Left cardiac atrium (tissue), 4 donors: ENCODE results near the gene VSX1. TPM values are rescaled to one million over a fixed set of nuclear protein-coding genes. Genes with fewer than 3 reads are reported as not detected.

ENCODE experiments used
- ATAC-seq, 2 donors: fragments of 200-7000 bp; cut with Tn5 transposase; one replicate each; pipeline ENCODE4 v1.9.1; 2020; ENCODE audit warnings: mild to moderate bottlenecking in 2 of 2, moderate library complexity in 2 of 2
- DNase-seq: peaks from one replicate; pipeline ENCODE4 v3.0.0-alpha.2; 2020
- intact Hi-C, 2 donors: fragments of 100-400 bp; cut with DNase I; formaldehyde crosslinking; loops; one replicate each; pipeline versions ENCODE4 v1.14.1 to v1.15.1; 2022 to 2023
- total RNA-seq, 2 donors: library from RNA; stranded (reverse); fragmentation: NEBNext Ultra II Directional; extraction: Animal tissue kit (Norgen Biotek cat#: 25700); gene quantifications; one replicate each; pipeline ENCODE4 v1.2.1, GENCODE V29; 2021
- donor health status: DM: no; HTN: yes; CAD: no.
- donor health status: DM: no; HTN: yes; CAD: no; lungs with severe emphysema.
- donor health status: DM: yes; HTN: yes; CAD: no.
- donor health status: Dilated cardiomyopathy.

Gene VSX1
- total RNA-seq, 2 donors from 2014 or later = 0.38 TPM; not detected in 1

DNA sequence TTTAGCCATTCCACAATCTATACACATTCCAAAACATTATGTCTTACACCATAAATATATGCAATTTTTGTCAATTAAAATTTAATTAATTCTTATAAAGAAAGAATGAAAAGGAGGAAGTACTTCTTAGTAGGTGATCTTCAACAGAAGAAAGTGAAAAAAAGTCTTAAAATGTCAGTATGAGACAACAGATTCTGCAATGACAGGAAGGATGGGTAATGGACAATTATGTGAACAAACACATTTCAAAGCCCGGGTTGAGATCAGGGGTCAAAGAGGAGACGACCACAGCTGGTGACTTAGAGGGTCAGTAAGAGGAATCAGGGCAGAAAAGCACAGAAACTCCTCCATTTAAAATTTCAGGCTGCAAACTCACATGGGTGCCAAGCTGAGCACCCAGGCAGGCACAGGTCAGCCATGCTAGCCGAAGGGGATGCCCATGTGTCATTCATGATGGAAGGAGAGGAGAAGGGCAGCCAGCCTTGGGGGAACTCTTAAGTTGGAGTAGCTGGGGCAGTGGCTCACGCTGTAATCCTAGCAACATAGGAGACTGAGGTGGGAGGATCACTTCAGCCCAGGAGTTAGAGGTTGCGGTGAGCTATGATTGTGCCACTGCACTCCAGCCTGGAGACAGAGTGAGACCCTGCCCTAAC lies 11.0 kb downstream of the VSX1 start:
- ATAC-seq = no peak
- intact Hi-C loops = no loop called here
- no peak for DNase-seq

DNA sequence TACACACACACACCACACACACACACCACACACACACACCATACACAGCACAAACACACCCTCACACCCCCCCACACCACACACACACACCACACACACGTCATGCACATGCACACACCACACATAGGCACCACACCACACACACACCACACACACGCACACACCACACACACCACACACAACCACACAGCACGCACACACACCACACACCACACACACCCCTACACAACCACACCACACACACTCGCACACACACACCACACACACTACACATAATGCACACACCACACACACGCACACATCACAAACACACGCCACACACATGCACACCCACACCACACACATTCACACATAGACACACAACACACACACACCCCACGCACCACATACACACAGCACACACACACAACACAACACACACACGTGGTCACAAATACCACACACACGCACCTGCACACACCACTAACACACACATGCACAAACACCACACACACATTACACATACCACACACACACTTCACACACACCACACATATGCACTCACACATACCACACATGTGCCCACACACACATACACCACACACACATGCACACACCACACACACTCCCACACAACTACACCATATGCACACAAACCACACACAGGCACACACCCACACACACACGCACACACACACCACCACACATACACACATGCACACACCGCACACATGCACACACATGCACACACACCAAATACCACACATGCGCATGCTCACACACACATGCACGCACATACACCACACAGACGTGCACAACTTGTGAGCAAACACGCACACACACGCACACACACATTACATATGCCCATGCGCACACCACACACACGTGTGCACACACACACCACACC lies 14.6 kb downstream of the VSX1 start:
- no peak for ATAC-seq
- intact Hi-C loops = loop anchor here in 1 of 2 donors (5.0 to 10.0 kb wide), 2 partner anchors 110 to 327 kb away; partner anchors contain the start of gene ABHD12
- no peak for DNase-seq

DNA sequence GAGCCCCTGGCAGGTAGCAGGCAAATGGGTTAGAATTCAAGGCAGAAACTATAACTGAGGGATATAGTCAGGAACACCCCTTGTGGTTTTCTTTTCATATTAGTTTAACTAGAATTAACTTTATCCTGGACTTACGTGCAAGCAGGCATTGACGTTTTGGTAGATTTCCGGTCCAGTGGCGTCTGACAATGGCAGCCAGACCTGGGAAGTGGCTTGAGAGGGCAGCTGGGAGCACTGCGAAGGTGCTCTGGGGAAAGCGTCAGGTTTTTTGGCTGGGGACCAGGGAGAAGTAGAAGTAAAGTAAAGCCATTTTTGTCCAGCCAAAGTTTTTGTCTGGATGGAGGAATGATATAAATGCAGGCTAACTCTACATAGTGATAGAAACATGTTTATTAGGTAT lies 15.6 kb downstream of the VSX1 start:
- no peak for DNase-seq
- intact Hi-C loops = loop anchor here in 1 of 2 donors (5.0 to 10.0 kb wide), 2 partner anchors 111 to 328 kb away; partner anchors contain the start of gene ABHD12
- ATAC-seq = no peak

DNA sequence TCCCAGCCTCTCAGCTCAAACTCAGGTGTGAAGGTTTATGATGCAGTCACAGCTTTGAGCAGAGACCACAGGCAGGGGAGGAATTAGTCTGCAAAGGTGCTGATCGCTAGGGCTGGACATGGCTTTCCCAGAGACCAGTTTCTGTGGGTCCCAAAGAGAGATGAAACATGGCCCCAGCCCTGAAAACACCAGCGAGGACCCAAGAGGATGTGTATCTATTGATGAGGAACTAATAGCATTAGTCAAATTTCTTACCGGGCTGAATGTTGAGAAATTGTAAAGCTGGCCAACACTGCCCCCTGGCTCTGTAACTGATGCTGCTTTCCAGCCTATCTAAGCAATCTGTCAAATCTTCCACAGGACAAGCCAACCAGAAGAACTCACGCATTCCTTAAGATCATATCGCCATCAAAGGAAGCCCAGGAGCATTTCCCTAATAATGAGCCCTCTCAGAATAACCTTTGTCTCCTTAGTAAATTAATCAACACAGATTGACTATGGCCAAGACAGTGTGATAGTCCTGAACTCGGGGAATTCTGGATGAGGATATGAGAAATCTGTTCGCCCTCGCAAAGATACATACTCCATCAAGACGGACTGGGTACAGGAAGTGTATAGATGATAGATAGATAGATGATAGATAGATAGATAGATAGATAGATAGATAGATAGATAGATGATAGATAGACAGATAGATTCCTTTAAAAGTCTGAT lies 16.2 kb downstream of the VSX1 start:
- peak; percentile 77 to 88 for ATAC-seq
- DNase-seq = peak; percentile 55
- intact Hi-C loops = loop anchor here (1.0 to 10.0 kb wide), 4 partner anchors 70 to 329 kb away; partner anchors contain the start of gene ABHD12 (in 1 of the 2)

DNA sequence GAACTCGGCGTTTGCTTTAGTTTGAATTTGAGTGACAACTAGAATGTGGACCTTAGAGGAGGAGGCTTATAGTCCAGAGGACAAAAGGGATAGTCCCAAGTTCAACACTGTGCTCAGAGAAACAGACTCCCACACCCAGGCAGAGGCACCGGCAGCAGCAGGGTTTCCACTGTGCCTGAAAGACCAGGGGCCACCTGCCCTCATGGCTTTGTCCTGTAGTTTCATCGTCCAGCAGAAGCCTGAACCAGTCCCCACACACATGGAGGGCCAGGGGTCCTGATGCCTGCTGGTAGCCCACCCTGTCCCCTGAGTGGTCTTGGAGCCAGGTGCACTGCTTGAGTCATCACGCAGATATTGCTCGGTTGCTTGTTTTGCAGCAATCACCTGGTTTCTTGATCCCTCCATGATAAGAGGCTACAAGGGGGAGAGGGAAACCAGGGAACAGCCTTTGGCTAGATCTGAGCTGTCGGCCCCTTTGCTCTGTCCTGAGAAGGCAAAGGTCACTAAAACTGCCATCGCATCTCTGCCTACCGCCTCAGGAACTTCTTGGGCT lies 16.8 kb downstream of the VSX1 start:
- peak in 1 of 2 donors; percentile 34 for ATAC-seq
- no peak for DNase-seq
- intact Hi-C loops = loop anchor here (1.0 to 10.0 kb wide), 4 partner anchors 70 to 330 kb away; partner anchors contain the start of gene ABHD12 (in 1 of the 2)

DNA sequence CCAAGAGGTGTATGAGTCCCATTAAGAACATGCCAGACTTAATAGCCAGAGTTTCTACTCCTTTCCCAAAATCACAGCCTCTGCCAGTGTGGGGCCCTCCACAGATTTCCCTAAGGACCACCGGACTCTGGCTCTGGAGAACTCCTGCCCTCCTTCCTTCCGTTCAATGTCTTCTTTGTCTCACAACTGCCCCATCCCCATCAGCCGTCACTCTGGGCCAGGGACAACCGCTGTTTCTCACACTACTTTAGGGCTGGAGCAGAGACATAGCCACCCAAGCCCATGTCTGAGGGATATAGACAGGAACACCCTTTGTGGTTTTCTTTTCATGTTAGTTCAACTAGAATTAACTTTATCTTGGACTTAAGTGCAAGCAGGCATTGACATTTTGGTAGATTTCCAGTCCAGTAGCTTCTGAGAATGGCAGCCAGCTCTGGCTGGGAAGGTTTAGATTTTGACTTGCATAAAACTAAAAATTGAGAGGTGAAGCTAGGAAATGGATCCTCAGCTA lies 17.3 kb downstream of the VSX1 start:
- intact Hi-C loops = loop anchor here (1.0 to 10.0 kb wide), 4 partner anchors 69 to 330 kb away; partner anchors contain the start of gene ABHD12 (in 1 of the 2)
- ATAC-seq = no peak
- no peak for DNase-seq

DNA sequence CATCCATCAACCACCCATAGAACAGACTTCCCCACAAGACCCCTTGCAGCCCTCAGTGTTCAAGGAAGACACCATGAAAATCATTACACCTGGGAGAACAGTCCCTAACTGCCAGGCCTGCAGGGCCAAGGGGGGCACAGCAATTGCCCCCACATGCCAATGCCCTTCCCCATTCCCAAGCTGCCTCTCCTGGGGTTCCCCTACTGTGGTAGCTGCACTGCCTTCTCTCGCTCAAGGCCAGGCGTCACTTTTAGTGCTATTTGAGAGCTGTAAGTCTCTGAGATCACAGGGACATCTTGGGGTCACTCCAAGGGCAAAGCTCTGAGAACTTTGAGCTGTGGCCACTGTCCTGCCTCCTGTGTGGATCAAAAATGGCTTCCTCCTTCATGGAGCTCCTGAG lies 18.0 kb downstream of the VSX1 start:
- intact Hi-C loops = loop anchor here (2.0 to 10.0 kb wide), 2 partner anchors 69 to 331 kb away; partner anchors contain the start of gene ABHD12 (in 1 of the 2)
- DNase-seq = no peak
- ATAC-seq = no peak

DNA sequence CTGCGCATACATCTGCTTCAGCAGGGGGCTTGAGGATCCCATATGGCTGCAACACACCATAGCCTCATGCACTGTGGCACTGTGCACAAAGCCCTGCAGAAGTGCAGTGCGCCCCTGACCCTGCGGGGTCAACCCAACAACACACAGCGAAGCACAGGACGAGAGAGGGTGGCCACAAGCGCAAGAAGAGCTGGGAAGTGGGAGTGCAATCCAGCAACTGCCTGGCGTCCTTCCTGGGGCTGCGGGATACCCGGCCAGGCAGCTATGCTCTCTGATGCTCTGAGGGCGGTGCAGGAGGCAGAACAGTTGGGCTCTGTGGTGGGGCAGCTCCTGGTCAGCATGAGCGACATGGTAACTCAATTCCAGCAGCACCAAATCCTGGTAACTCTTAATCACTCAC lies 18.4 kb downstream of the VSX1 start:
- intact Hi-C loops = loop anchor here in 1 of 2 donors (10.0 kb wide), 1 partner anchor 331 kb away; the partner anchor contains the start of gene ABHD12
- DNase-seq (no peak), ATAC-seq (no peak)

DNA sequence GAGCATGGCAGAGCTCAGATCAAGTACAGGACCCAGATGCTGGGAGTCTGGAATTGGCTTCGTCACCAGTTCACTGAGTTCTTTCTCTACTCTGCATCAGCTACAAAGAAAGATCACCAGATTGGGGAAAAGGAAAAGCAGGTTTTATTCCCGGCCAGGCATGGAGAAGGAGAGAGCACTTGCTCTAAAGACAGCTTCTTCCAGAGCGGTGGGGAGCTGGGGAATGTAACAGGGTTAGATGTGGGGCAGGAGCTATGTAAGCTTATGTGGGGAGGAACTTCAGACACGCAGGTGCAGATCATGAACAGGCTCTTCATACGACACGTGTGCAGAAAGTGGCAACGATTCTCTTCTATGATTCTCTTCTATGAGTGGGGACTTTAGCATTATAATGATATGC lies 19.1 kb downstream of the VSX1 start:
- DNase-seq = no peak
- intact Hi-C loops = loop anchor here in 1 of 2 donors (10.0 kb wide), 1 partner anchor 332 kb away; the partner anchor contains the start of gene ABHD12
- no peak for ATAC-seq

DNA sequence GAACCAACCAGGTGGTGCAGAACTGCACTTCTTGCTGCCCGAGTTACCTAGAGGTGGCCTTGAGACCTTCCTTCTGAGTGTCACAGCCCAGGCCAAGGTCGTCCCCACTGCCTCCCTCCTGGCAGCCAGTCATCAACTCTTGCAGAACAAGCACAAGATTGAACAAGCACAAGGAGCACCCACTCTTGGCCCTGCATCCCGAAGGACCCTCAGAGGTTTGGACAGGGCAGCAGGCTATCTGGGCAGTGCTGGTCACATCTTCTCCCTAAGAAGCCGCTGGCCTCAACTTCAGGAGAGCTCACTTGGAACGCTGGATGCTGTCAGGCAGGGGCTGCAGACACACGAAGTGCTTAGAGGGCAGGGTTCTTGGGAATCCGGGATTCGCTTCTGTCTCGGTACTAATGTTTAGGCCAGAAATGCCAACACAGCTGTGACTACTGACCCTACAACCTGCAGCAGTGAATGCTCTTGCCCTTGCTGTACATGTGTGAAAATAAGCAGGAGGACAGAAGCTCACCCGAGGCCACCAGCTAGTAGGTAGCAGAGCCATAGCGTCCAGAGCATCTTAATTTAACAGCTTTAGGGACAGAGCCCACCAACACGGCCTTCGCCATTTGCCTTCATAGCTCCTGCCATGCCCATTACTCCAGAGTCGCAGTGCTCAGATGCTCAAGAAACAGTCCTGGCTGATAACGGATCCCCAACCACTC lies 20.0 kb downstream of the VSX1 start:
- intact Hi-C loops = loop anchor here in 1 of 2 donors (10.0 kb wide), 1 partner anchor 333 kb away; the partner anchor contains the start of gene ABHD12
- no peak for ATAC-seq
- DNase-seq = no peak

DNA sequence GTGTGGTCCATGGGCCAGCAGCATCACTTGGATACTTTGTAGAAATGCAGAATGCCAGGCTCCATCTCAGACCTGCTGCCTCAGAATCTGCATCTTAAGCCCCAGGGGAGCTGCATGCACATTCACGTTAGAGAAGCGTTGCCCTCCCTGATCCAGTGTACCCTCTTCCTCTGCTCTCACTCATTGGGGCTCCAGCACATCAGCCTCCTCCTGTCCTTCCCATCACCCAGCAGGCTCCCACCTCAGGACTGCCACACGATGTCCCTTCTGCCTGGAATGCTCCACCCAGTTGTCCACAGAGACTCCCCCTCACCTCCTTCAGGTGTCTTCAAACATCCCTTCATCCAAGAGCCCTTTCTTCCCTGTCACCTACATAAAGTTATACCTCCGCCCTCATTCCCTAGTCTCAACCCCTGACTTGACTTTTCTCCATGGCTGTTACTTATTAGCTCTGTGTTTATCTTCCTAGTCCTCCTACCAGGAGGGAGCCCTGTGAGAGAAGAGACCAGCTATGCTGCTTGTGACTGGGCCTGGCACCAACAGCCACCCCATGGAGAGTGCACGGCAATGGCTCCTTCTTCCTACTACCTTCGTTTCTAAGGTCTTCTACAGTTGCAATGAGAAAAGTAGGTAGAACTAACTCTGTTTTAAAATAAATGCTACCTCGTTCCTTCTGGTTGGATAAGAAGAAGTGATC lies 20.7 kb downstream of the VSX1 start:
- ATAC-seq = no peak
- intact Hi-C loops = loop anchor here in 1 of 2 donors (10.0 kb wide), 1 partner anchor 334 kb away; the partner anchor contains the start of gene ABHD12
- no peak for DNase-seq

DNA sequence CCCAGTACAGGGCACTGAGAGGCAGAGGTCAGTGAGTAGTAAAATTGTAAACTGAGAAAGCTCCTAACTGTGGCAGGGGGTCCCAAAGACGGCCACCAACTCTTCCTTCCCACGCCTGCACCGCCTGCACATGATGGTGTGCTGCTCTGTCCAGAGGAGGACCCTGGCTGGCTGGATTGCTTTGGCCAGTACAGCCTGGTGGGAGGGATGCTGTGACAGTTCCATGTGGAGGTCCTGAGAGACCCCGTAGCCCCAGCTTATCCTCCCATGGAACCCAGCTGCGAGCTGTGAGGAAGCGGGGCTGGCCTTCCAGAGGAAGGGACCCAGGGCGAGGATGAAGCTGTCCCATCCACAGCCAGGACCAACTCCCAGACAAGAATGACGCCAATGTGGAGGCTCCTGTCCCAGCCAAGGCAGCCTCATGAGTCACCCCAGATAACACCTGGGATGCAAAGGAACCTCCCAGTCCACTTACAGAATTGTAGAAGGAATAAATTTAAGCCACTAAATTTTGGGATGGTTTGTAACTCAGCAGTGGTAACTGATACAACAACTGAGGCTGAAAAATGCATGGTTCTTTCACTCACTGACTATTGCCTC lies 22.0 kb downstream of the VSX1 start:
- no peak for ATAC-seq
- intact Hi-C loops = loop anchor here in 1 of 2 donors (10.0 kb wide), 1 partner anchor 335 kb away; the partner anchor contains the start of gene ABHD12

DNA sequence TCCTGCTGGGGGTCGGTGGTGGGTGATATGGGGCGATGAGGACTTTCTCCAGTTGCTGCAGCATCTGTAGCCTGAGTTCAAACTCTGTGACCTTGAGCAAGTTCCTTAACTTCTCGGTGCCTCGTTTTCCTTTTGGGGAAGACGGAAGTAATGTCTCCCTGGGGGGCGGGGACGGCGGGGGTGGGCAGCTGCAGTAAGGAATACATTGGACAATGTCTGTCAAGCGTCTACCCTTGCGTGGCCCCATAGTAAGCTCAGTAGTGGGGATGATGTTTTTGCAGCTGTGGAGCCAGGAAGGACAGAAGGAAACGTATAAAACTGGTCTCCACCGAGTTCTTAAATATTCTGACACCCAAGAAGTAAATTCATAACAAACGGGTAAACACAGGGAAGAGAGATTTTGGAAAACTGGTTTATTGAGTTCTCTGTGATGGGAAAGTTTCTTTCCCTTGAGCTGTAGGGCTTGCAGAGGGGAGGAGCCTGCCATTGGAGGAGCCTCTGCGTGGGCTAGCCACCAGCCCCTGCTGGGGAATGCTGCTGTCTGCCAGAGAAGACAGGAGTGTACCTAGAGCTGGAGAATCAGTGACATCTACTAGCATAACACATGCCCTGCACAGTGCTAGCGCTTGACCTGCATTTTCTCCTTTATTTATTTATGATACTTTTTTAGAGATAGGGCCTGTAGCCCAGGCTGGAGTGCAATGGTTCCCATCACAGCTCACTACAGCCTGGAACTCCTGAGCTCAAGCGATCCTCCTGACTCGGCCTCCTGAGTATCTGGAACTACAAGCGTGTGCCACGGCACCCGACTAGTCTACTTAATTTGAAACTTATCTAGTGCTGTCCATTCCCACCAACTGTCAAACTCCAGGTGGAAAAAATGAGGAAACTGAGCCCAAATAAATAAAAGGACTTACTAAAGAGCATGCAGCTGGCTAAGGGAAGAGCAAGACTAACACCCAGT lies 22.8 kb downstream of the VSX1 start:
- intact Hi-C loops = no loop called here
- ATAC-seq (peak in 1 of 2 donors; percentile 6), DNase-seq (peak; percentile 39)

More for the DNA sequence above, 22.0 kb downstream of the VSX1 start:
- DNase-seq = no peak

DNA sequence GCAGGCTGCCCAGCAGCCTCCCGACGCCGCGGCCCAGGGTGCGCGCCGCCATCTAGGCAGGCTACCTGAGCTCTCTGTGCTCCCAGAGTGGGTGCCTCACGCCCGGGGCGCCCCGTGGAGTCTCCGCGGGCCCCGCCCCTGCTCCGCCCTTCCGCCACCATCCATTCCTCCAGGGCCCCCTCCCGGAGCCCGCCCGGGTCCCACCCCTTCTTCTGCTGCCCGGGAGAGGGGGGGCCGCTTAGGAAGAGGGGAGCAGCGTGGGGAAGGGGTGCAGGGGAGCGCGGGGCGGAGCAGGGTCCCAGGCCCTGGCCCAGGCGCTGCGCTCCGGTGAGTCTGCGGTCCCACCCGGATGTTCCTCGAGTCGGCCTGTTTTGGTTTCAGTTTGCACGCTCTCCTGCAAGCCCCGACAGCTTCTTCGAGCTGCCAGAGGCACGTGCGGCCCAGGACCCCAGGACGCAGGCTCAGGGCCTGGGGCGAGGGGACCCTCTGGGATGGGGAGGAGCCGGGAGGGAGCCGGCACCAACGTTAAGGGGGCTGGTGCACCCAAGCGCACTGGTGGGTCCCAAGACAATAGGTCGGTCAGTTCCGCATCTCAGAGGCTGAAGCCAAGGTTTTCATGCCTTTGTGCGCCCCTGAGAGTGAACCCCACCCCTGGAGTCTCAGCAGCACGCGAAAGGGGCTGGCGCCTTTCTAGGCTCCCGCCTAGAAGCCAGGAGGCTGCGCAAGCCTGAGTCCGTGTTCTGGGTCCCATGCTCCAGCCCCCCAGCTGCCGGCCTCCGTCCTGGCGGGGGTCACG lies 23.7 kb downstream of the VSX1 start, which contains the start of gene ACSS1:
TSS of gene ACSS1 (minus strand) at position 89 of the 796 bp plus-strand sequence. CDS start at position 52, 37 bp downstream.
- ATAC-seq (peak; percentile 64 to 65), DNase-seq (peak; percentile 77)
- intact Hi-C loops = no loop called here
